A673 (cell line): ENCODE measurements around the gene NCOA6. TPM values are rescaled to one million over a fixed set of nuclear protein-coding genes. Genes with fewer than 3 reads are reported as not detected.

Source experiments
- BruUV-seq: library from RNA; stranded (reverse); fragments of 400-500 nt; replicated peaks from 2 replicates; lab custom pipeline; 2021; lab: Mats Ljungman, UMichigan
- CTCF ChIA-PET: fragments of 300-600 bp; sonication (Branson Sonifier 250); formaldehyde crosslinking; loops from one replicate; lab custom pipeline; 2022; ENCODE audit warnings: antibody characterized with exemption; lab: Charles Lee
- POLR2A ChIA-PET: fragments of 300-600 bp; sonication (Branson Sonifier 250); formaldehyde crosslinking; loops from one replicate; lab custom pipeline; 2022; ENCODE audit warnings: antibody characterized with exemption; ENCODE audit not compliant: low non-redundant PET; lab: Charles Lee
- DNase-seq: peaks from one replicate; pipeline ENCODE4 v3.0.0-alpha.2; 2015; ENCODE audit warnings: low spot score
- H3K27ac ChIP-seq: fragments of 200-600 bp; sonication (generic); 2 replicates; pipeline ENCODE4 v1.5.1; 2016; ENCODE audit warnings: mixed run types, low read depth, mild to moderate bottlenecking, mixed read lengths, antibody characterized with exemption, low read length; ENCODE audit not compliant: poor library complexity, severe bottlenecking
- H3K27me3 ChIP-seq: fragments of 200-600 bp; sonication (generic); replicated peaks from 2 replicates; pipeline ENCODE4 v1.6.1; 2017; ENCODE audit warnings: mixed run types, low read depth, mild to moderate bottlenecking, mixed read lengths, antibody characterized with exemption, low read length; ENCODE audit not compliant: insufficient read depth, poor library complexity
- H3K36me3 ChIP-seq: fragments of 200-600 bp; sonication (generic); 2 replicates; pipeline ENCODE4 v1.6.1; 2016; ENCODE audit warnings: mixed run types, mild to moderate bottlenecking, mixed read lengths, antibody characterized with exemption, low read length; ENCODE audit not compliant: insufficient read depth, poor library complexity, severe bottlenecking
- H3K4me1 ChIP-seq: fragments of 200-600 bp; sonication (generic); 2 replicates; pipeline ENCODE4 v1.6.1; 2017; ENCODE audit warnings: mixed run types, mild to moderate bottlenecking, mixed read lengths, antibody characterized with exemption, low read length; ENCODE audit not compliant: insufficient read depth, poor library complexity, severe bottlenecking
- H3K4me3 ChIP-seq: fragments of 200-600 bp; sonication (generic); 2 replicates; pipeline ENCODE4 v1.5.1; 2016; ENCODE audit warnings: low read depth, mixed run types, mild to moderate bottlenecking, mixed read lengths, low read length; ENCODE audit not compliant: poor library complexity, severe bottlenecking
- H3K9me3 ChIP-seq: fragments of 200-600 bp; sonication (generic); 2 replicates; pipeline ENCODE4 v1.6.1; 2016; ENCODE audit warnings: mixed run types, low read depth, mild to moderate bottlenecking, mixed read lengths, antibody characterized with exemption, low read length; ENCODE audit not compliant: poor library complexity, severe bottlenecking
- EZH2 ChIP-seq: fragments of 200-600 bp; sonication (generic); IDR thresholded peaks from 2 replicates; pipeline ENCODE4 v1.6.1; 2017; ENCODE audit warnings: borderline replicate concordance, low read depth, mild to moderate bottlenecking, mixed read lengths, antibody characterized with exemption, low read length; ENCODE audit not compliant: poor library complexity, severe bottlenecking
- intact Hi-C: fragments of 100-400 bp; cut with micrococcal nuclease; formaldehyde crosslinking; loops from one replicate; pipeline ENCODE4 v1.10.0; 2022; ENCODE audit not compliant: unreplicated experiment
- total RNA-seq: library from RNA; stranded (reverse); gene quantifications from 2 replicates; pipeline ENCODE4 v1.2.3, GENCODE V29; 2021
- TF ChIP-seq, protein P1 (sequence below): fragments of 300-800, 200-600 bp; sonication (generic); conservative IDR thresholded peaks from 2 replicates; pipeline ENCODE4 v1.5.1; 2017; ENCODE audit warnings: low read depth, mild to moderate bottlenecking, antibody characterized with exemption, low read length, moderate library complexity, mixed read lengths

NCOA6 gene
- total RNA-seq, 1 experiment from 2014 or later = 39.9 TPM

DNA sequence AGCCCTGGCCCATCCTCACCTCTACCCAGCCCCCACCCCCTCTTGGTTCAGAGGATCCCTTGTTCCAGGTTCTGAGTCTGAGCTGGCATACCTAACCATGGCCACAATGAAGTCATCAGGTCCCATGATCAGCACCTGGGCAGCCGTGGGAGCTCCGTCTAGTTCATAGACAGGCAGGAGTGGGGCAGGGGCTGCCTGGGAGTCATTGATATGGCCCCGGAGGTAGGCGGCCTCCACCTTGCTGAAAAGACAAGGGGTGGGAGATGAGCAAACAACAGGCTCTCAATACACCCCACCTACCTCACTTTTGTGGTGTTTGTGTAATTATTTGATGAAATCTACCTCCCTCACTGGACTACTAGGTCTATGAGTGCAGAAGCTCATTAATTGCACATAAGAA, 26.8 kb upstream of the NCOA6 start:
- no peak for TF ChIP-seq EZH2
- no peaks in the 10 kb centered on the region for H3K4me1 ChIP-seq
- H3K9me3 ChIP-seq = no peaks in the 10 kb centered on the region
- ChIA-PET CTCF (interaction anchor here (0.6 kb wide), 1 partner anchor 113 kb away, joined by 3 read pairs; no protein-coding TSS in a partner anchor), POLR2A (no interaction called here)
- no peaks in the 10 kb centered on the region for H3K27me3 ChIP-seq
- no peak overlapping the region for H3K27ac ChIP-seq
- no peak overlapping the region for H3K4me3 ChIP-seq
- DNase-seq = no peak
- H3K36me3 ChIP-seq = peaks cover 11% of the 10 kb centered on the region
- intact Hi-C loops = no loop called here
- no TSS peak for BruUV-seq

DNA sequence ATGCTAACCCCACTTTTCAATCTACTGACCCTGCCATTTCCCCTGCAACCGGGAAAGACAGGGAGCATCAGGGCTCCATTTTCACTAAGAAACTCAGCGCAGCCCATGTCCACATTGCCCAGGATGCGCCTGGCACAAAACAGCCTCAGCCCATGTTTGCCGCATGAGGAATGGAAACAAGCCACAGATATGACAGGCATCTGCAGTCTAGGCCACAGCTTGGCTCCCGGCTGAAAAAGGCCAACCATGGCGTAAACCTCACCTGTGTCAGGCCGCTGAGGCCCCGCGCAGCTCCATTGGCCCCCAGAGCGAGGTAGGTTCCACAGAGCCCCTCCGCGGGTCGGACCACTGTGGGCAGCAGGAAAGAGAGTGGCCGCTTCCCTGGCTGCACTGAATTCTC, 25.5 kb upstream of the NCOA6 start:
- Histone ChIP-seq H3K27me3 (no peaks in the 10 kb centered on the region), H3K36me3 (peaks cover 11% of the 10 kb centered on the region), H3K27ac (no peak overlapping the region), H3K4me1 (no peaks in the 10 kb centered on the region), H3K9me3 (no peaks in the 10 kb centered on the region), H3K4me3 (no peak overlapping the region)
- TF ChIP-seq, protein P1, sequence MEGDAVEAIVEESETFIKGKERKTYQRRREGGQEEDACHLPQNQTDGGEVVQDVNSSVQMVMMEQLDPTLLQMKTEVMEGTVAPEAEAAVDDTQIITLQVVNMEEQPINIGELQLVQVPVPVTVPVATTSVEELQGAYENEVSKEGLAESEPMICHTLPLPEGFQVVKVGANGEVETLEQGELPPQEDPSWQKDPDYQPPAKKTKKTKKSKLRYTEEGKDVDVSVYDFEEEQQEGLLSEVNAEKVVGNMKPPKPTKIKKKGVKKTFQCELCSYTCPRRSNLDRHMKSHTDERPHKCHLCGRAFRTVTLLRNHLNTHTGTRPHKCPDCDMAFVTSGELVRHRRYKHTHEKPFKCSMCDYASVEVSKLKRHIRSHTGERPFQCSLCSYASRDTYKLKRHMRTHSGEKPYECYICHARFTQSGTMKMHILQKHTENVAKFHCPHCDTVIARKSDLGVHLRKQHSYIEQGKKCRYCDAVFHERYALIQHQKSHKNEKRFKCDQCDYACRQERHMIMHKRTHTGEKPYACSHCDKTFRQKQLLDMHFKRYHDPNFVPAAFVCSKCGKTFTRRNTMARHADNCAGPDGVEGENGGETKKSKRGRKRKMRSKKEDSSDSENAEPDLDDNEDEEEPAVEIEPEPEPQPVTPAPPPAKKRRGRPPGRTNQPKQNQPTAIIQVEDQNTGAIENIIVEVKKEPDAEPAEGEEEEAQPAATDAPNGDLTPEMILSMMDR = no peak
- no peak for TF ChIP-seq EZH2
- CTCF ChIA-PET = no interaction called here
- intact Hi-C loops = no loop called here
- no peak for DNase-seq
- POLR2A ChIA-PET = no interaction called here
- no TSS peak for BruUV-seq

DNA sequence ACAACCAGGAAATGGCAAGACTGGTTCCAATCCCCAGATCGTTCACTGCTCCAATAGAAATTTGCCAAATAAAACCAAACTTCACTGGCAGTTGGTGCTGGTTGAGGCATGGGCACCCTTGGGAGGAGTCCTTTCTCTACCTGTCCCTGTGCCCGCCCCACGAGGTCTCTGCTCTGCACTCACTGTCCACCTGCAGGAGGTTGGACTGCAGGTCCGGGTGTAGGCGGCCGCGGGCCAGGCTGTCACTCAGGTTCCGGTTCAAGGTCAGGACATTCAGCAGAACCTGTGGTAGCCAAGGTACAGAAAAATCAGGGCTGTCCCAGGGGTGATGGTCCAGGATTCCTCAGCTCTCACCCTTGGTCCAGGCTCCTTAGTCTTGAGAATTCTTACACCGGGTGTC, 24.3 kb upstream of the NCOA6 start:
- POLR2A ChIA-PET = no interaction called here
- Histone ChIP-seq H3K27ac (no peak overlapping the region), H3K9me3 (no peaks in the 10 kb centered on the region), H3K27me3 (no peaks in the 10 kb centered on the region), H3K4me1 (no peaks in the 10 kb centered on the region), H3K4me3 (no peak overlapping the region), H3K36me3 (peaks cover 11% of the 10 kb centered on the region)
- TF ChIP-seq EZH2 = no peak
- no peak for DNase-seq
- intact Hi-C loops = no loop called here
- no TSS peak for BruUV-seq
- CTCF ChIA-PET = no interaction called here

DNA sequence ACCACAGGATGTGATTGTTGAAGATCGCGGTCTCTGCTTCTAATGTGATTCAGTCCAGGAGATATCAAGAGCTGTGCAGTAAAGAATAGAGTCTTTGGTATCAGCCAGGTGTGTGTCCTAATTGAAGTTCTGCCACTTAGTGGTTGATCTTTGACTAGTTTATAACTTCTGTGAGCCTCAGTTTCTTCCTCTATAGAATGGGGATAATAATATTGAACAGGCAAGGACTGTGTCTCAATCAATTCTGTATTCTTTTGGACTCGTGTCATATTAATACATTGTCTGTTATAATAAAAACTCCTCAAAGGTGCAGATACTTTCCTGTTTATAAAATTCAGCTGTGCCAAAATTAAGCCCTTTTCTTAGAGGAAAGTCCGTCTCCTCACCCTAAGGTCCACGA, 23.1 kb upstream of the NCOA6 start:
- Histone ChIP-seq H3K4me3 (no peak overlapping the region), H3K36me3 (peaks cover 11% of the 10 kb centered on the region), H3K9me3 (no peaks in the 10 kb centered on the region), H3K27ac (no peak overlapping the region), H3K4me1 (no peaks in the 10 kb centered on the region), H3K27me3 (no peaks in the 10 kb centered on the region)
- ChIA-PET CTCF (no interaction called here), POLR2A (interaction anchor here (0.6 kb wide), 1 partner anchor 427 kb away, joined by 5 read pairs; no protein-coding TSS in a partner anchor)
- DNase-seq = no peak
- TF ChIP-seq EZH2 = no peak
- TF ChIP-seq, protein P1 = no peak
- intact Hi-C loops = no loop called here
- BruUV-seq = no TSS peak
